Natural killer cell treated with Interleukin-12 subunit alpha and Interleukin-12 subunit beta and Interleukin-15 and Interleukin-18, amount 100 ng/mL, for 72 hours (primary cell): ENCODE data around the gene FOXN1. TPM values are rescaled to one million over a fixed set of nuclear protein-coding genes. Genes with fewer than 3 reads are reported as not detected.

Experiments
- ATAC-seq, 2 donors: fragments of 150-1000 bp; cut with Tn5 transposase in 1 of 2; sonication (Bioruptor Pico), chemical (Tn5 transposase) in 1 of 2; 2 replicates each; pipeline ENCODE4 v1.10.0; 2021
- DNase-seq: peaks from one replicate; pipeline ENCODE4 v3.0.0; 2022; ENCODE audit warnings: low spot score
- H3K27ac Mint-ChIP-seq, 2 donors: 1 replicate in 1 of 2; 2 replicates in 1 of 2; pipeline ENCODE4 v1.8.0; 2022; ENCODE audit warnings: mixed read lengths in 2 of 2, mild to moderate bottlenecking in 1 of 2, moderate library complexity in 1 of 2
- H3K27me3 Mint-ChIP-seq, 2 donors: 1 replicate in 1 of 2; 2 replicates in 1 of 2; pipeline ENCODE4 v1.8.0; 2022; ENCODE audit warnings: mixed read lengths in 2 of 2
- H3K36me3 Mint-ChIP-seq: one replicate; pipeline ENCODE4 v1.8.0; 2022; ENCODE audit warnings: mixed read lengths
- H3K4me1 Mint-ChIP-seq, 2 donors: 1 replicate in 1 of 2; 2 replicates in 1 of 2; pipeline ENCODE4 v1.8.0; 2022; ENCODE audit warnings: low read depth in 2 of 2, mixed read lengths in 2 of 2, mild to moderate bottlenecking in 1 of 2
- H3K4me3 Mint-ChIP-seq: one replicate; pipeline ENCODE4 v1.8.0; 2022; ENCODE audit warnings: mixed read lengths
- H3K9me3 Mint-ChIP-seq: 2 replicates; pipeline ENCODE4 v1.8.0; 2022; ENCODE audit warnings: mixed read lengths
- total RNA-seq, 2 donors: library from RNA; stranded (reverse); gene quantifications; one replicate each; pipeline ENCODE4 v1.2.3, GENCODE V29; 2022

The FOXN1 gene
- total RNA-seq, 2 donors from 2014 or later: not detected

DNA sequence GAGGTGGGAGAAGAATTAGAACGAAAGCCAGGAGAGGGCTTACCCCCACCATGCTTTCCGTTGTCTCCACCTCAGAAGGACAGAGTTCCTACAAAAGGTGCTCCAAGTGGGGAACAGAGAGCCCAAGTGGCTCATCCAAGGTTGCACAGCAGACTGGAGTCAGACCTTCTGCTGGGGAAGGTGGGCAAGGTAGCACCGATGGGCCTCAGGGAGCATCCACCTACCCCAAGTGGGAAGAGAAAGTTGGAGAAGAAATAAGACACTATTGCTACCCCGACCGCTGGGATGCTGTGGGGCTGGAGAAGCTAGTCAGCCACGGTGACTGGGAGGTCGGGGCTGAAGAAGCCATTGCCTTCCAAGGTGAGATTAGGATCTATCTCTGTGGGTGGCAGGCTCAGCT lies 24.8 kb downstream of the FOXN1 start:
- Mint-ChIP-seq H3K9me3 (no peaks in the 10 kb centered on the region), H3K4me1 (no peaks in the 10 kb centered on the region), H3K27ac (no peak overlapping the region), H3K4me3 (no peak overlapping the region), H3K36me3 (no peaks in the 10 kb centered on the region), H3K27me3 (no peaks in the 10 kb centered on the region)
- ATAC-seq (no peak), DNase-seq (no peak)

DNA sequence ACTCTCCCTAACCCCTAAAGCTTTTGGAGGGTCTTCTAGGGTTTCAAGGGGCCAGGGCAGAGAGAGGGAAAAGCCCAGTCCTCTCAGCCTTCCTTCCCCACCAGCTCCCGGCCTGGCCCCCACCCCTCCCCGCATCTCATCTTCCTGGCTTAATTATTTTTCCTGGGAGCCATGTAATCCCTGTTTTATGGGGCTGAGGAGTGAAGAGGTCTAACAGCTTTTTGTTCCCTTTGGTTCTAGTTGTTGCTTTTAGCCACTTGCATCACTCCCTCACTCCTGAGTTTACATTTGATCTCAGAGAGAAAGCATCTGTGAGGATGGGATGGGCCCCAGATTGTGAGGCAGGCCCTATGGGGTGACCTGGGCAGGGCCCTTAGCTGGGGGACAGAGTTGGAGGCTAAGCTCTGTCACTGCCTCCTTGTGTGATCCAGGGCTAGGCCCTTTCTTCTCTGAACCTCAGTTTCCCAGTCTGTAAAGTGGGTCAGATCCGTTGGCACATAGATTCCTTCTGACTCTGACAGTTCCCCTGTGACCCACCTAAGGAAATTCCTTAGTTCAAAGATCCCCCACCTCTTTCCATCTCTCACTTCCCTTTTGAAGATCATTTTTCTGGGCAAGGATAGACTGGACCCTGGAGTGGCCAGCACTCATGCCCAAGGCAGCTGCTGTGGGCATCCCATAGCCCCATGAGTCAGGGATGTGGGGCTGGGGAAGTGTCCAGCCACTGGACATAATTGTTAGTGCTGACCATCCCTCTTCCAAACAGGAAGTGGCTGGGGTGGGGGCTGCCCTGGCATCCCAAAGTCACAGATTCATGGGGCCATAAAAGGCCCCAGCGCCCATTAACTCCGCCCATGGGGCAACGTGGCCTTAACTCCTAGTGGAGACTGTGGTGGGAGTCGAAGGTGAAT lies 26.2 kb downstream of the FOXN1 start:
- Mint-ChIP-seq H3K4me3 (no peak overlapping the region), H3K9me3 (no peaks in the 10 kb centered on the region), H3K36me3 (no peaks in the 10 kb centered on the region), H3K27ac (no peak overlapping the region), H3K4me1 (no peaks in the 10 kb centered on the region), H3K27me3 (no peaks in the 10 kb centered on the region)
- ATAC-seq (no peak), DNase-seq (no peak)

DNA sequence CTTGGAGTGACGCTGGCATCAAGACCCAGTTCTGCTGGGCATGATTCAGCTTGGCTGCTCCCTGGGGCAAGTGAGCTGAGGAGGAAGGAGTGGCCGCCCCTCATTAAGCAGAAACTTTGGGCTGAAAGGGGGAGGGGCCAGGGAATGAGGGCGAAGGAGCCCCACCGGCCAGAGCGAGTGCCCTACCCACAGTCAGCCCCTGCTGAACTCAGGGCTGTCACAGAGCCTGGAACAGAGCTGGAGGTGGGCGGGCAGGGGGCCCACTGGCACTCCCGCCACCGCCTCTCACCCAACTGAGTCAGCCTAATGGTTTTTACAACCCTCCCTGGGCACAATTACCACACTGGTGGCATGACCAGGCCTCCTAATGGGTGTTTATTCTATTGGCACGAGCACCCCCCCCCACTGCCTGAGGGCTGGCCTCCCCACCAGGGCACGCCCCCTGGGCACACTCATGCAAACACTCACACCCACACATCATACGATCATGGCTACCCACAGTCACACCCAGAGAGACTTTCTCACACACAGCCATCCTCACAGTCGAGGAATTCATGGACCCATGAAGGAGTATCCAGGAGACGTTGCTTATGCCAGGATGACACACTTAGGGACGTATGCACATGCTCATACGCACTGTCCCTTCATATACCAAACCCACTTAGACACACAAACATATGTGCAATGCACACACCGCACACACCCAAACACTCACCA lies 27.1 kb downstream of the FOXN1 start:
- Mint-ChIP-seq H3K9me3 (no peaks in the 10 kb centered on the region), H3K4me1 (no peaks in the 10 kb centered on the region), H3K27me3 (no peaks in the 10 kb centered on the region), H3K4me3 (no peak overlapping the region), H3K36me3 (no peaks in the 10 kb centered on the region), H3K27ac (no peak overlapping the region)
- DNase-seq (no peak), ATAC-seq (no peak)

- Mint-ChIP-seq H3K27me3 (no peaks in the 10 kb centered on the region), H3K36me3 (no peaks in the 10 kb centered on the region), H3K27ac (no peak overlapping the region), H3K4me1 (no peaks in the 10 kb centered on the region), H3K4me3 (no peak overlapping the region), H3K9me3 (no peaks in the 10 kb centered on the region)
- ATAC-seq: no peak
- no peak for DNase-seq
Measured at GRCh38 chr17:28534740-28535375, 28.7 kb downstream of the FOXN1 start.

DNA sequence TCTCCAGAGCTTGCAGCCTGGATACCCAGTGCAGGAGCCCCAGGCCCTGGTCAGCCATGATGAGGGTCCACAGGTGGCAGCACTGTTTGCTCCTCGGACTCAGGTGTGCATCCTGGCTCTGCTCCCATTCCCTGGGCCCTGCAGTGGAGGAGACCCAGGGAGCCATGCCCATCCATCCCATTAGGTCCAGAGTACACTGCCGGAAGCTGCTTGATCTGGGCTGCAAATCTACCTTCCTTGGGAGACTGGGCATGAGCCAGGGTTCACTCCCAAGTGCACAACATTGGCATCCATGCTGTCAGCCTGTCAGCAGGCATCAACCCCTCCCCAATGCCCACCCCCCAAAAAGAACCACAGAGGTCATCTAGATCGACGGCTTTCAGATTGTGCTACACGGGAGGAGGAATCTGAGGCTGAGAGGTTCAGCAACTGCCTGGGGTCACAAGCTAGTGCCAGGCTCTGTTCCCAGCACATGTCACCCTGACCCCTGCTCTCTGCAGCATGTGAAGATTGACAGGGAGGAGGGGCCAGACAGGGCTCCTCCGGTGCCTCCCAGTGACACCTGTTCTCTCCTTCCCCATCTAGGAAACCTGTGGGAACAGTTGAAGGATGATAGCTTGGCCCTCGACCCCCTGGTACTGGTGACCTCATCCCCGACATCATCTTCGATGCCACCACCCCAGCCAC lies 30.5 kb downstream of the FOXN1 start:
- H3K4me3 Mint-ChIP-seq: no peak overlapping the region

DNA sequence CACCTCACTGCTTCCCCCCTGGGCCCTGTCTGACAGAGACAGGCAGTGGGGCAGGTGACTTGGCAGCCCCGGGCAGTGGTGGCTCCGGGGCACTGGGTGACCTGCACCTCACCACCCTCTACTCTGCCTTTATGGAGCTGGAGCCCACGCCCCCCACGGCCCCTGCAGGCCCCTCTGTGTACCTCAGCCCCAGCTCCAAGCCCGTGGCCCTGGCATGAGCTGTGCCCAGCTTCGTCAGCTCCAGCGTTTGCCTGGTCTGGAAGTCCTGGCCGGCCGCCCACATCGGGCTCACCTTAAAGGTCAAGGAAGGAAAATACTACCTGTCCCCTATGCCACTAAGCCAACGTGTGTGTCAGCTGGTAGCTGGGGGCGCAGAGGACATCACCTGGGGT lies 31.1 kb downstream of the FOXN1 start:
- Mint-ChIP-seq H3K36me3 (no peaks in the 10 kb centered on the region), H3K4me3 (no peak overlapping the region), H3K27me3 (no peaks in the 10 kb centered on the region), H3K9me3 (no peaks in the 10 kb centered on the region), H3K4me1 (no peaks in the 10 kb centered on the region), H3K27ac (no peak overlapping the region)
- ATAC-seq (no peak), DNase-seq (no peak)

More for the DNA sequence above, 30.5 kb downstream of the FOXN1 start:
- ATAC-seq (no peak), DNase-seq (no peak)
- Mint-ChIP-seq H3K4me1 (no peaks in the 10 kb centered on the region), H3K36me3 (no peaks in the 10 kb centered on the region), H3K27me3 (no peaks in the 10 kb centered on the region), H3K9me3 (no peaks in the 10 kb centered on the region), H3K27ac (no peak overlapping the region)

DNA sequence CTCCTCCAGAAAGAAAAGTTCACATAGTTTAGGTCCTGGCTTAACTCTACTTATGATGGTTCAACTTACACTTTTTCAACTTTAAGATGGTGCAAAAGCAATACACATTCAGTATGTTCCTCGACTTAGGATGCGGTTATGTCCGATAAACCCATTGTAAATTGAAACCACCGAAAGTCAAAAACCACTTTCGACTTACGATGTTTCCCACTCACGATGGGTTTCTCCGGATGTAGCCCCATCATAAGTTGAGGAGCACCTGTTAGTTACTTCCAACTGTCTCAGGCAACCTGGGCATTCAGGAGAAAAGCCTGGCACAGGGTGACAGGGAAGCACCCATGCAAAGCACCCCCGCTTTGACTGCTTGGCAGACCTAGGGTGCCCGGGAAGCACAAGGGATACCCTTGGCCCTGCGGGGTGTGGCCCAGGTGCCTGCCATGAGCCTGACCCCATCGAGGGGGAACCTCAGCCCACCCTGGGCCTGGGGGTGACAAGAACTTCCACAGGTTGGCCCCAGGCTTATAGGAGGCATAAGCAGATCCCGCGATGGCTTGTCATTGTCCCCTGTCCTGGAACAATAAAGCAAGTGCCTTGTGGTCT lies 32.2 kb downstream of the FOXN1 start:
- H3K27ac Mint-ChIP-seq: peak overlapping the region in 1 of 2 donors; percentile 39
- no peak overlapping the region for H3K4me3 Mint-ChIP-seq
- no peaks in the 10 kb centered on the region for H3K4me1 Mint-ChIP-seq

DNA sequence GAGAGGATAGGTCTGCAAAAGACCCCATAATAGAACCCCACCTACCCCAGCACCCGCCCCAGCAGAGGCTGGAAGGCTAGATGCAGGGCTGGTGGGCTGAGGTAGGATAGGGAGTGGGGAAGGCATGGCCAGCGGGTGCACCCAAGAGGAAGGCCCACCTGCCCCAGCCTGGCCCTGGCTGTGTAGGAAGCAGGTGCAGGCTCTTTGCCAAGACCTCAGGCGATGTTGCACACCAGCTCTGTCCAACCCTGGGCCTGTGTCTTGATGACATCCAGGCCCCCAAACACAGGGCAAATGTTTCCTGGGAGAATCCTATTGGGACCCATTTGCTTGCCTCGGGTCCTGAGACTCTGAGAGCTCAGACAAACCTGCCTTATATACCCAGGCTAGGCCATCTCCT lies 34.1 kb downstream of the FOXN1 start:
- Mint-ChIP-seq H3K4me3 (no peak overlapping the region), H3K4me1 (peaks cover 0 to 5% of the 10 kb centered on the region in 2 donors), H3K27me3 (no peaks in the 10 kb centered on the region), H3K9me3 (no peaks in the 10 kb centered on the region), H3K36me3 (no peaks in the 10 kb centered on the region), H3K27ac (no peak overlapping the region)
- ATAC-seq (no peak), DNase-seq (no peak)

More for the DNA sequence above, 32.2 kb downstream of the FOXN1 start:
- no peak for ATAC-seq
- Mint-ChIP-seq H3K27me3 (no peaks in the 10 kb centered on the region), H3K9me3 (no peaks in the 10 kb centered on the region), H3K36me3 (no peaks in the 10 kb centered on the region)
- no peak for DNase-seq

GRCh38 chr17:28541439-28541838 lies 35.3 kb downstream of the FOXN1 start:
- no peaks in the 10 kb centered on the region for H3K36me3 Mint-ChIP-seq
- H3K27ac Mint-ChIP-seq: no peak overlapping the region
- H3K9me3 Mint-ChIP-seq: no peaks in the 10 kb centered on the region
- H3K4me1 Mint-ChIP-seq: peaks cover 0 to 5% of the 10 kb centered on the region in 2 donors
- ATAC-seq: no peak
- DNase-seq: no peak
- no peaks in the 10 kb centered on the region for H3K27me3 Mint-ChIP-seq
- H3K4me3 Mint-ChIP-seq: no peak overlapping the region

GRCh38 chr17:28544402-28545140 lies 38.4 kb downstream of the FOXN1 start:
- Mint-ChIP-seq H3K9me3 (no peaks in the 10 kb centered on the region), H3K4me1 (peaks cover 20 to 27% of the 10 kb centered on the region in 2 donors), H3K27me3 (no peaks in the 10 kb centered on the region), H3K4me3 (no peak overlapping the region), H3K27ac (no peak overlapping the region), H3K36me3 (peaks cover 5% of the 10 kb centered on the region)
- ATAC-seq (no peak), DNase-seq (peak; percentile 32)

- no peak overlapping the region for H3K4me3 Mint-ChIP-seq
- no peaks in the 10 kb centered on the region for H3K9me3 Mint-ChIP-seq
- H3K27me3 Mint-ChIP-seq: no peaks in the 10 kb centered on the region
- DNase-seq (no peak), ATAC-seq (no peak)
- peak overlapping the region in 1 of 2 donors; percentile 9 for H3K27ac Mint-ChIP-seq
- peaks cover 5% of the 10 kb centered on the region for H3K36me3 Mint-ChIP-seq
- H3K4me1 Mint-ChIP-seq: peaks cover 25 to 32% of the 10 kb centered on the region in 2 donors
Measured at GRCh38 chr17:28545141-28545503, 39.0 kb downstream of the FOXN1 start.

- peak overlapping the region in 1 of 2 donors; percentile 9 for H3K27ac Mint-ChIP-seq
- H3K27me3 Mint-ChIP-seq: no peaks in the 10 kb centered on the region
- H3K4me1 Mint-ChIP-seq: peaks cover 33 to 38% of the 10 kb centered on the region in 2 donors
- H3K36me3 Mint-ChIP-seq: peaks cover 5% of the 10 kb centered on the region
- ATAC-seq (no peak), DNase-seq (peak; percentile 44)
- no peaks in the 10 kb centered on the region for H3K9me3 Mint-ChIP-seq
- no peak overlapping the region for H3K4me3 Mint-ChIP-seq
Measured at GRCh38 chr17:28545787-28546415, 39.8 kb downstream of the FOXN1 start.
